Fibroblast of lung (primary cell): ENCODE data around the gene CAP1. TPM values are rescaled to one million over a fixed set of nuclear protein-coding genes. Genes with fewer than 3 reads are reported as not detected.

ENCODE experiments used
- DNase-seq, 2 donors: peaks; one replicate each; pipeline versions ENCODE4 v3.0.0 to v3.0.0-alpha.2; 2010; ENCODE audit warnings: low read depth in 2 of 2
- H2AFZ ChIP-seq: 2 replicates; pipeline ENCODE4 v1.5.1; 2012; ENCODE audit warnings: low read length, control low read depth, inconsistent platforms
- H3K27ac ChIP-seq: 2 replicates; pipeline ENCODE4 v1.5.1; 2011; ENCODE audit warnings: low read length, control low read depth; ENCODE audit not compliant: insufficient read depth
- H3K27me3 ChIP-seq: 2 replicates; pipeline ENCODE4 v1.5.1; 2011; ENCODE audit warnings: mild to moderate bottlenecking, low read length; ENCODE audit not compliant: control insufficient read depth, insufficient read depth
- H3K36me3 ChIP-seq: 2 replicates; pipeline ENCODE4 v1.5.1; 2011; ENCODE audit warnings: low read length; ENCODE audit not compliant: control insufficient read depth, insufficient read depth
- H3K4me1 ChIP-seq: 2 replicates; pipeline ENCODE4 v1.5.1; 2011; ENCODE audit warnings: low read length; ENCODE audit not compliant: control insufficient read depth, insufficient read depth; ENCODE audit errors: extremely low read depth
- H3K4me2 ChIP-seq: 2 replicates; pipeline ENCODE4 v1.5.1; 2011; ENCODE audit warnings: low read length, control low read depth; ENCODE audit not compliant: insufficient read depth; ENCODE audit errors: extremely low read depth
- H3K4me3 ChIP-seq, 4 experiments: fragments of 200-600 bp in 1 of 4; sonication (generic) in 1 of 4; replicated peaks in 1 of 4; 2 replicates each; pipeline ENCODE4 v1.5.1; 2011 to 2016; ENCODE audit warnings: low read length in 4 of 4, low read depth in 3 of 4, mild to moderate bottlenecking in 3 of 4, control low read depth in 2 of 4, inconsistent platforms in 1 of 4, mixed read lengths in 1 of 4; ENCODE audit not compliant: insufficient read depth in 1 of 4; ENCODE audit errors: control extremely low read depth in 1 of 4
- H3K79me2 ChIP-seq: 2 replicates; pipeline ENCODE4 v1.5.1; 2012; ENCODE audit warnings: mild to moderate bottlenecking, low read length, inconsistent platforms; ENCODE audit not compliant: control insufficient read depth, insufficient read depth
- H3K9ac ChIP-seq: 2 replicates; pipeline ENCODE4 v1.5.1; 2011; ENCODE audit warnings: mild to moderate bottlenecking, low read length, control low read depth; ENCODE audit not compliant: insufficient read depth
- H3K9me3 ChIP-seq: 2 replicates; pipeline ENCODE4 v1.5.1; 2012; ENCODE audit warnings: low read depth, low read length; ENCODE audit not compliant: control insufficient read depth, insufficient read depth
- H4K20me1 ChIP-seq: 2 replicates; pipeline ENCODE4 v1.5.1; 2011; ENCODE audit warnings: low read length; ENCODE audit not compliant: control insufficient read depth, insufficient read depth; ENCODE audit errors: extremely low read depth
- EZH2 ChIP-seq: IDR thresholded peaks from 2 replicates; pipeline ENCODE4 v1.5.1; 2012; ENCODE audit warnings: low read length, control low read depth, mild to moderate bottlenecking; ENCODE audit errors: missing control alignments
- polyA plus RNA-seq, 2 donors: library from polyadenylated mRNA; depleted of rRNA in 1 of 2; stranded (reverse) in 1 of 2; unstranded in 1 of 2; fragments of >200 nt; gene quantifications; 2 replicates each; pipeline ENCODE4 v1.2.1, GENCODE V29; 2011 to 2012; ENCODE audit warnings: missing spikeins in 1 of 2
- total RNA-seq: library from RNA; depleted of rRNA; stranded (reverse); fragments of >200 nt; gene quantifications from 2 replicates; pipeline ENCODE4 v1.2.1, GENCODE V29; 2014
- TF ChIP-seq, protein P1 (sequence below), 2 donors: IDR thresholded peaks in 1 of 2; conservative IDR thresholded peaks in 1 of 2; 1 replicate in 1 of 2; 2 replicates in 1 of 2; pipeline ENCODE4 v1.5.1; 2011 to 2012; ENCODE audit warnings: low read length in 2 of 2, control low read depth in 1 of 2, inconsistent platforms in 1 of 2, low read depth in 1 of 2, mild to moderate bottlenecking in 1 of 2

CAP1 gene
- total and polyA plus RNA-seq, 2 donors (not counting 1 experiment from before 2014, with no cell fraction given) = 352 to 836 TPM

DNA sequence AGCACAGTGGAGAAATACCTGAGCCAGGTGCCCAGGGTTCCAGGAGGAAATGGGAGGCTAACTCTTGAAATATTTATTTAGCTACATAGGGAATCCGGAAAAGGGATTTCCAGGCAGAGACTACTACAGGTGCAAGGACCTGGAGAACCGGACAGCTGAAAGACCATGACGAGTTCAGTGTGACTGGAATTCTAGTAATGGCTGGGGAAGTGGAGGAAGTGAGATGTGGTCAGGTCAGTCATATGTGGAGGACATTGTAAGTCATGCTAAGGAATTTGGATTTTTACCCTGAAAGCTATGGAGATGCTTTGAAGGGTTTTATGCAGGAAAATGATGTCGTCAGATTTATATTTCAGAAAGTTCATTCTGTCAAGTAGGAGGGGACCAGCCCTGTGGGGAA is 1.8 kb downstream of the CAP1 start:
- peak in 1 of 2 donors; percentile 72 for DNase-seq
- Histone ChIP-seq H3K4me1 (peaks cover 18% of the 10 kb centered on the region), H3K79me2 (peaks cover 66% of the 10 kb centered on the region), H3K27me3 (no peaks in the 10 kb centered on the region), H3K4me3 (peak overlapping the region; percentile 93 to 100 (median 98)), H3K27ac (no peak overlapping the region), H4K20me1 (no peaks in the 10 kb centered on the region), H3K9me3 (no peaks in the 10 kb centered on the region), H3K4me2 (peak overlapping the region; percentile 91), H2AFZ (no peak overlapping the region), H3K36me3 (no peaks in the 10 kb centered on the region), H3K9ac (no peak overlapping the region)
- TF ChIP-seq EZH2 = no peak
- TF ChIP-seq, protein P1, sequence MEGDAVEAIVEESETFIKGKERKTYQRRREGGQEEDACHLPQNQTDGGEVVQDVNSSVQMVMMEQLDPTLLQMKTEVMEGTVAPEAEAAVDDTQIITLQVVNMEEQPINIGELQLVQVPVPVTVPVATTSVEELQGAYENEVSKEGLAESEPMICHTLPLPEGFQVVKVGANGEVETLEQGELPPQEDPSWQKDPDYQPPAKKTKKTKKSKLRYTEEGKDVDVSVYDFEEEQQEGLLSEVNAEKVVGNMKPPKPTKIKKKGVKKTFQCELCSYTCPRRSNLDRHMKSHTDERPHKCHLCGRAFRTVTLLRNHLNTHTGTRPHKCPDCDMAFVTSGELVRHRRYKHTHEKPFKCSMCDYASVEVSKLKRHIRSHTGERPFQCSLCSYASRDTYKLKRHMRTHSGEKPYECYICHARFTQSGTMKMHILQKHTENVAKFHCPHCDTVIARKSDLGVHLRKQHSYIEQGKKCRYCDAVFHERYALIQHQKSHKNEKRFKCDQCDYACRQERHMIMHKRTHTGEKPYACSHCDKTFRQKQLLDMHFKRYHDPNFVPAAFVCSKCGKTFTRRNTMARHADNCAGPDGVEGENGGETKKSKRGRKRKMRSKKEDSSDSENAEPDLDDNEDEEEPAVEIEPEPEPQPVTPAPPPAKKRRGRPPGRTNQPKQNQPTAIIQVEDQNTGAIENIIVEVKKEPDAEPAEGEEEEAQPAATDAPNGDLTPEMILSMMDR (conservative IDR thresholded peaks at IDR 0.05 in 1 of 2, IDR thresholded peaks at IDR 0.05 in 1 of 2; ENCODE audit: low read depth in 1 of 2, low read length in 2 of 2) = no peak

DNA sequence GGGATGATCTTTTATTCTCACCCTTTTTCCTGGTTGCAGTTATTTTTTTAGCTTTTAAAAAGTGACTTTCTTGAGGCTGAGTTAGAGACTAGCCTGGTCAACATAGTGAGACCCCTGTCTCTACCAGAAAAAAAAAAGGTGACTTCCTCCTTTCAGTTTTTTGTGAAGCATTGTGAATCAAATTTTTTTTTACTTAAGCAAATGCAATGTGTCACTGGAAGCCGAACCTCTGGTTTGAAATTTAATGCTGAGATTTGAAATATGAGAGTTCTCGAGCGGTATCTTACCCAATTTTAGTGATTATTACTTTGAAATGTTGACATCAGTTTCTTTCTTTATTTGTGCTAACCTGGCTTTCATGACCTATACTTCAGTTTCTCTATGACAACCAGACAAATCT is 3.6 kb downstream of the CAP1 start:
- Histone ChIP-seq H3K4me2 (peak overlapping the region; percentile 37), H3K9ac (no peak overlapping the region), H2AFZ (no peak overlapping the region), H3K4me1 (peaks cover 13% of the 10 kb centered on the region), H3K4me3 (no peak overlapping the region), H4K20me1 (peaks cover 1% of the 10 kb centered on the region), H3K27me3 (no peaks in the 10 kb centered on the region), H3K36me3 (no peaks in the 10 kb centered on the region), H3K27ac (no peak overlapping the region), H3K79me2 (peaks cover 82% of the 10 kb centered on the region), H3K9me3 (no peaks in the 10 kb centered on the region)
- no peak for DNase-seq
- no peak for TF ChIP-seq EZH2
- TF ChIP-seq, protein P1 (conservative IDR thresholded peaks at IDR 0.05 in 1 of 2, IDR thresholded peaks at IDR 0.05 in 1 of 2; ENCODE audit: low read depth in 1 of 2, low read length in 2 of 2) = no peak

DNA sequence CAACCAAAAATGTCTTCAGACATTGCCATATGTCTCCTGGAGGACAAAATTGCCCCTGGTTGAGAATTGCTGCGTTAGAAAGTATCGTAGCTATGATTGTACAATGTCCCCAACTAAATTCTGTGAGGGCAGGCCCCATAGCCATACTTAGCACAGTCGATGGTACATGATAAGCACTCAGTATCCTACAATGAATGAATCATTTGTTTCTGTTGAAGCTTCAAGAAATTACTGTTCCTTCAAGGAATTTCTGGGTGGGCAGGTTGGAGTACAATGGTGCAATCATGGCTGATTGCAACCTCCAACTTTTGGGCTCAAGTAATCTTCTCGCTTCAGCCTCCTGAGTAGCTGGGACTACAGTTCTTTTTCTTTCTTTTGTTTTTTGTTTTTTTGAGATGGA is 4.7 kb downstream of the CAP1 start:
- peak in 1 of 2 donors; percentile 53 for DNase-seq
- H3K9me3 ChIP-seq = no peaks in the 10 kb centered on the region
- H3K79me2 ChIP-seq = peaks cover 93% of the 10 kb centered on the region
- no peak overlapping the region for H3K4me3 ChIP-seq
- peaks cover 1% of the 10 kb centered on the region for H4K20me1 ChIP-seq
- H3K4me1 ChIP-seq = peaks cover 10% of the 10 kb centered on the region
- H3K36me3 ChIP-seq = peaks cover 2% of the 10 kb centered on the region
- H3K27me3 ChIP-seq = no peaks in the 10 kb centered on the region
- H3K4me2 ChIP-seq = no peak overlapping the region
- no peak overlapping the region for H3K27ac ChIP-seq
- H2AFZ ChIP-seq = no peak overlapping the region
- no peak overlapping the region for H3K9ac ChIP-seq
- TF ChIP-seq, protein P1 (conservative IDR thresholded peaks at IDR 0.05 in 1 of 2, IDR thresholded peaks at IDR 0.05 in 1 of 2; ENCODE audit: low read depth in 1 of 2, low read length in 2 of 2) = no peak
- TF ChIP-seq EZH2 = no peak
